ENCODE measurements around the gene BEST1. TPM values are rescaled to one million over a fixed set of nuclear protein-coding genes. Genes with fewer than 3 reads are reported as not detected.

The BEST1 gene
- total RNA-seq, 1 experiment from 2014 or later, result 2.3 TPM

DNA sequence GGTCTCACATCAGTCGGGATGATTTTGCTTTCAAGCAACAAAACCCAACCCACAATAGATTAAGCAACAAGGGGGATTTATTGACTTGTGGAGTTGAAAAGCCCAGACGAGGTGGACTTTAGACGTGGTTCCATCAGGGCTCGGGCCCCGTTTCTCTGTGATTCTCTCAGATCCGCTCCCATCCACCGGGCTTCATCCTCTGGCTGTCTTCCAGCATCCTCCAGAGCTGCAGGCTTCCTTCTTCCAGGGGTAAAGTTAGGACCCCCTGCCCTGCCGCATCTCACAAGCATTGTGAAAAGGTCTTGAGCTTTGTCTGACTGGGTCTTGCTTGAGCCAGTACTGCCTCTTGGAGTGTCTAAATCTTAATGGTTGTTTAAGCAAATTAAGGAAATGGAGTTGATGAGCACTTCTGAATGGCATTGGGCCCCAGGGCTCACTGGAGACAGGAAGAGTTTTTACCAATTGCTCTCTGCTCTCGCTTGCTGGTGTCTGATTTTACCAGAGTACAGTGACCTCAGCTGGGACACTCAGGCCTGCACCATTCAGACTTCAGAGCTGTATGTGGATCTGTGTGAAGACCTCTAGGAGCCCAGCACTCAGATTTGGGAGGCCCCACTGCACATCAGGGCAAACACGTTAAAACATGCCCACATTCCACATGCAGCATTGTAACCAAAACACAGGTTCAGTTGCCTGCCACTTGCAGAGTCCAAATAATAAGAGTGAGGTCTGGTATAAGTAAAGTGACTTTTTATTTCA lies 30.8 kb downstream of the BEST1 start:
- DNase-seq (ENCODE audit: low read depth, low spot score), result no peak
- no peaks in the 10 kb centered on the region for H3K27me3 ChIP-seq (ENCODE audit: insufficient read depth, low read length)
- no peaks in the 10 kb centered on the region for H3K9me2 ChIP-seq (ENCODE audit: insufficient read depth)
- no peak overlapping the region for H3K4me2 ChIP-seq (ENCODE audit: low read length)
- ATAC-seq, result no peak
- POLR2A ChIA-PET, result interaction anchor here (0.6 to 4.6 kb wide), 2 partner anchors 9 to 14 kb away, joined by 5 to 25 read pairs; partner anchors contain the start of gene FTH1
- no peaks in the 10 kb centered on the region for H3K36me3 ChIP-seq (ENCODE audit: control insufficient read depth in 1 of 2, insufficient read depth in 2 of 2, low read length in 2 of 2)
- no peak overlapping the region; the same call in 1 of the 2 replicates for H3K27ac ChIP-seq (ENCODE audit: low read depth, low read length)
- BruUV-seq (replicated peaks), result no TSS peak
- no peaks in the 10 kb centered on the region for H4K20me1 ChIP-seq (ENCODE audit: insufficient read depth)
- RAD21 ChIA-PET (ENCODE audit: low non-redundant PET in 1 of 2, low total read pairs in 2 of 2, uncharacterized antibody in 2 of 2, unreplicated experiment in 2 of 2), result no interaction called here
- H3K79me2 ChIP-seq (ENCODE audit: insufficient read depth, low read length), result no peaks in the 10 kb centered on the region
- H3K9ac ChIP-seq (ENCODE audit: low read length), result no peak overlapping the region
- H2AFZ ChIP-seq (ENCODE audit: low read depth, low read length, poor library complexity, severe bottlenecking), result no peak overlapping the region
- H3K4me3 ChIP-seq (replicated peaks in 1 of 2; ENCODE audit: low read depth in 1 of 2, low read length in 2 of 2), result no peak overlapping the region
- intact Hi-C loops (cut with micrococcal nuclease), result no loop called here
- TF ChIP-seq EGR1 (IDR thresholded peaks at IDR 0.05; ENCODE audit: low read depth) (no peak), FOSL1 (IDR thresholded peaks at IDR 0.05; ENCODE audit: low read depth) (no peak), SP1 (IDR thresholded peaks at IDR 0.05; ENCODE audit: low read depth) (no peak), TCF7L2 (IDR thresholded peaks at IDR 0.05; ENCODE audit: borderline replicate concordance, extremely low read depth, insufficient read depth, insufficient read length) (no peak), CBX3 (IDR thresholded peaks at IDR 0.05; ENCODE audit: low read depth) (no peak), ELF1 (IDR thresholded peaks at IDR 0.05; ENCODE audit: borderline replicate concordance, low read depth) (no peak), RAD21 (IDR thresholded peaks at IDR 0.05; ENCODE audit: low read depth) (no peak), ZNF274 (IDR thresholded peaks at IDR 0.05; ENCODE audit: low read depth, low read length) (no peak), ZBTB33 (IDR thresholded peaks at IDR 0.05; ENCODE audit: extremely low read depth, insufficient replicate concordance, low read length) (no peak), EZH2phosphoT487 (IDR thresholded peaks at IDR 0.05; ENCODE audit: borderline replicate concordance) (no peak), YY1 (IDR thresholded peaks at IDR 0.05; ENCODE audit: extremely low read depth, insufficient replicate concordance, low read depth, low read length) (no peak), SIN3A (IDR thresholded peaks at IDR 0.05; ENCODE audit: low read depth) (no peak), MAX (IDR thresholded peaks at IDR 0.05) (no peak), ATF3 (IDR thresholded peaks at IDR 0.05) (no peak), EZH2 (IDR thresholded peaks at IDR 0.05) (no peak)
- TF ChIP-seq, protein P1, sequence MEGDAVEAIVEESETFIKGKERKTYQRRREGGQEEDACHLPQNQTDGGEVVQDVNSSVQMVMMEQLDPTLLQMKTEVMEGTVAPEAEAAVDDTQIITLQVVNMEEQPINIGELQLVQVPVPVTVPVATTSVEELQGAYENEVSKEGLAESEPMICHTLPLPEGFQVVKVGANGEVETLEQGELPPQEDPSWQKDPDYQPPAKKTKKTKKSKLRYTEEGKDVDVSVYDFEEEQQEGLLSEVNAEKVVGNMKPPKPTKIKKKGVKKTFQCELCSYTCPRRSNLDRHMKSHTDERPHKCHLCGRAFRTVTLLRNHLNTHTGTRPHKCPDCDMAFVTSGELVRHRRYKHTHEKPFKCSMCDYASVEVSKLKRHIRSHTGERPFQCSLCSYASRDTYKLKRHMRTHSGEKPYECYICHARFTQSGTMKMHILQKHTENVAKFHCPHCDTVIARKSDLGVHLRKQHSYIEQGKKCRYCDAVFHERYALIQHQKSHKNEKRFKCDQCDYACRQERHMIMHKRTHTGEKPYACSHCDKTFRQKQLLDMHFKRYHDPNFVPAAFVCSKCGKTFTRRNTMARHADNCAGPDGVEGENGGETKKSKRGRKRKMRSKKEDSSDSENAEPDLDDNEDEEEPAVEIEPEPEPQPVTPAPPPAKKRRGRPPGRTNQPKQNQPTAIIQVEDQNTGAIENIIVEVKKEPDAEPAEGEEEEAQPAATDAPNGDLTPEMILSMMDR (IDR thresholded peaks at IDR 0.05 in 2 of 3, conservative IDR thresholded peaks at IDR 0.05 in 1 of 3; ENCODE audit: borderline replicate concordance in 1 of 3, insufficient read depth in 1 of 3, low read depth in 2 of 3, low read length in 2 of 3), result no peak
- TF ChIP-seq, protein P2, sequence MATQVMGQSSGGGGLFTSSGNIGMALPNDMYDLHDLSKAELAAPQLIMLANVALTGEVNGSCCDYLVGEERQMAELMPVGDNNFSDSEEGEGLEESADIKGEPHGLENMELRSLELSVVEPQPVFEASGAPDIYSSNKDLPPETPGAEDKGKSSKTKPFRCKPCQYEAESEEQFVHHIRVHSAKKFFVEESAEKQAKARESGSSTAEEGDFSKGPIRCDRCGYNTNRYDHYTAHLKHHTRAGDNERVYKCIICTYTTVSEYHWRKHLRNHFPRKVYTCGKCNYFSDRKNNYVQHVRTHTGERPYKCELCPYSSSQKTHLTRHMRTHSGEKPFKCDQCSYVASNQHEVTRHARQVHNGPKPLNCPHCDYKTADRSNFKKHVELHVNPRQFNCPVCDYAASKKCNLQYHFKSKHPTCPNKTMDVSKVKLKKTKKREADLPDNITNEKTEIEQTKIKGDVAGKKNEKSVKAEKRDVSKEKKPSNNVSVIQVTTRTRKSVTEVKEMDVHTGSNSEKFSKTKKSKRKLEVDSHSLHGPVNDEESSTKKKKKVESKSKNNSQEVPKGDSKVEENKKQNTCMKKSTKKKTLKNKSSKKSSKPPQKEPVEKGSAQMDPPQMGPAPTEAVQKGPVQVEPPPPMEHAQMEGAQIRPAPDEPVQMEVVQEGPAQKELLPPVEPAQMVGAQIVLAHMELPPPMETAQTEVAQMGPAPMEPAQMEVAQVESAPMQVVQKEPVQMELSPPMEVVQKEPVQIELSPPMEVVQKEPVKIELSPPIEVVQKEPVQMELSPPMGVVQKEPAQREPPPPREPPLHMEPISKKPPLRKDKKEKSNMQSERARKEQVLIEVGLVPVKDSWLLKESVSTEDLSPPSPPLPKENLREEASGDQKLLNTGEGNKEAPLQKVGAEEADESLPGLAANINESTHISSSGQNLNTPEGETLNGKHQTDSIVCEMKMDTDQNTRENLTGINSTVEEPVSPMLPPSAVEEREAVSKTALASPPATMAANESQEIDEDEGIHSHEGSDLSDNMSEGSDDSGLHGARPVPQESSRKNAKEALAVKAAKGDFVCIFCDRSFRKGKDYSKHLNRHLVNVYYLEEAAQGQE (IDR thresholded peaks at IDR 0.05; ENCODE audit: low read depth), result no peak
- H3K4me1 ChIP-seq (ENCODE audit: control insufficient read depth in 1 of 2, insufficient read depth in 2 of 2, low read length in 2 of 2), result peaks cover 3 to 7% of the 10 kb centered on the region in 2 experiments; a peak in 3 of 4 replicates
- no peaks in the 10 kb centered on the region for H3K9me3 ChIP-seq (ENCODE audit: control insufficient read depth in 1 of 2, insufficient read depth in 1 of 2, low read depth in 1 of 2, low read length in 2 of 2)
- CTCF ChIA-PET, result no interaction called here

All from HCT116 (cell line).